PC-9 (cell line): ENCODE data around the gene ID1. TPM values are rescaled to one million over a fixed set of nuclear protein-coding genes. Genes with fewer than 3 reads are reported as not detected.

Experiments
- BruUV-seq: library from RNA; stranded (reverse); fragments of 400-500 nt; replicated peaks from 2 replicates; lab custom pipeline; 2021; lab: Mats Ljungman, UMichigan
- CTCF ChIA-PET: fragments of 300-600 bp; sonication (Branson Sonifier 250); formaldehyde crosslinking; loops from one replicate; lab custom pipeline; 2022; ENCODE audit warnings: antibody characterized with exemption; lab: Charles Lee
- POLR2A ChIA-PET: fragments of 300-600 bp; sonication (Branson Sonifier 250); formaldehyde crosslinking; loops from one replicate; lab custom pipeline; 2022; ENCODE audit warnings: antibody characterized with exemption; ENCODE audit not compliant: unreplicated experiment; lab: Charles Lee
- DNase-seq, 2 experiments: peaks; one replicate each; pipeline versions ENCODE4 v3.0.0 to v3.0.0-alpha.2; 2015 to 2022; ENCODE audit warnings: mixed read lengths in 1 of 2
- H2AFZ ChIP-seq: fragments of 200-600 bp; sonication (generic); 2 replicates; pipeline ENCODE4 v1.8.1; 2017; ENCODE audit warnings: antibody characterized with exemption
- H3F3A ChIP-seq: fragments of 200-600 bp; sonication (generic); 2 replicates; pipeline ENCODE4 v1.8.1; 2017; ENCODE audit warnings: antibody characterized with exemption, mild to moderate bottlenecking, low read depth; ENCODE audit not compliant: insufficient read depth
- H3K27ac ChIP-seq: fragments of 200-600 bp; sonication (generic); 2 replicates; pipeline ENCODE4 v1.6.1; 2016; ENCODE audit warnings: mixed run types
- H3K27me3 ChIP-seq: fragments of 200-600 bp; sonication (generic); 2 replicates; pipeline ENCODE4 v1.6.1; 2016; ENCODE audit warnings: low read depth, mixed run types; ENCODE audit not compliant: insufficient read depth
- H3K36me3 ChIP-seq: fragments of 200-600 bp; sonication (generic); 2 replicates; pipeline ENCODE4 v1.6.1; 2016; ENCODE audit warnings: low read depth, mixed run types
- H3K4me1 ChIP-seq: fragments of 200-600 bp; sonication (generic); replicated peaks from 2 replicates; pipeline ENCODE4 v1.6.1; 2016; ENCODE audit warnings: mixed run types; ENCODE audit not compliant: insufficient read depth
- H3K4me2 ChIP-seq: fragments of 200-600 bp; sonication (generic); 2 replicates; pipeline ENCODE4 v1.6.1; 2017; ENCODE audit warnings: mixed run types
- H3K4me3 ChIP-seq: fragments of 200-600 bp; sonication (generic); 2 replicates; pipeline ENCODE4 v1.6.1; 2016; ENCODE audit warnings: mixed run types
- H3K79me2 ChIP-seq: fragments of 200-600 bp; sonication (generic); 2 replicates; pipeline ENCODE4 v1.6.1; 2017; ENCODE audit warnings: low read depth, mixed run types
- H3K9me2 ChIP-seq: fragments of 200-600 bp; sonication (generic); 2 replicates; pipeline ENCODE4 v1.8.1; 2017; ENCODE audit warnings: mild to moderate bottlenecking; ENCODE audit not compliant: insufficient read depth
- H3K9me3 ChIP-seq: fragments of 200-600 bp; sonication (generic); 2 replicates; pipeline ENCODE4 v1.8.1; 2016; ENCODE audit warnings: low read depth; ENCODE audit not compliant: insufficient read depth
- H4K20me1 ChIP-seq: fragments of 200-600 bp; sonication (generic); 2 replicates; pipeline ENCODE4 v1.8.1; 2017; ENCODE audit not compliant: insufficient read depth
- EZH2 ChIP-seq: fragments of 200-600 bp; sonication (generic); IDR thresholded peaks from 2 replicates; pipeline ENCODE4 v1.8.0; 2017; ENCODE audit warnings: antibody characterized with exemption, low read depth
- intact Hi-C: fragments of 100-400 bp; cut with micrococcal nuclease; formaldehyde crosslinking; loops from one replicate; pipeline ENCODE4 v1.10.0; 2022; ENCODE audit not compliant: unreplicated experiment
- total RNA-seq: library from RNA; stranded (reverse); gene quantifications from 2 replicates; pipeline ENCODE4 v1.2.3, GENCODE V29; 2021
- TF ChIP-seq, protein P1 (sequence below): fragments of 200-600 bp; sonication (generic); conservative IDR thresholded peaks from 2 replicates; pipeline ENCODE4 v1.6.1; 2017; ENCODE audit warnings: mixed run types, antibody characterized with exemption, mild to moderate bottlenecking, moderate library complexity

Gene ID1
- total RNA-seq, 1 experiment from 2014 or later: 74.4 TPM

GRCh38 chr20:31570735-31571617, 34.1 kb upstream of the ID1 start:
- ChIA-PET CTCF (interaction anchor here (0.5 to 18.7 kb wide), 3 partner anchors 17 to 39 kb away, joined by 4 to 407 read pairs (median 4); no protein-coding TSS in a partner anchor), POLR2A (interaction anchor here (0.5 to 1.5 kb wide), 2 partner anchors 25 to 34 kb away, joined by 3 to 15 read pairs; partner anchors contain the start of gene ID1)

DNA sequence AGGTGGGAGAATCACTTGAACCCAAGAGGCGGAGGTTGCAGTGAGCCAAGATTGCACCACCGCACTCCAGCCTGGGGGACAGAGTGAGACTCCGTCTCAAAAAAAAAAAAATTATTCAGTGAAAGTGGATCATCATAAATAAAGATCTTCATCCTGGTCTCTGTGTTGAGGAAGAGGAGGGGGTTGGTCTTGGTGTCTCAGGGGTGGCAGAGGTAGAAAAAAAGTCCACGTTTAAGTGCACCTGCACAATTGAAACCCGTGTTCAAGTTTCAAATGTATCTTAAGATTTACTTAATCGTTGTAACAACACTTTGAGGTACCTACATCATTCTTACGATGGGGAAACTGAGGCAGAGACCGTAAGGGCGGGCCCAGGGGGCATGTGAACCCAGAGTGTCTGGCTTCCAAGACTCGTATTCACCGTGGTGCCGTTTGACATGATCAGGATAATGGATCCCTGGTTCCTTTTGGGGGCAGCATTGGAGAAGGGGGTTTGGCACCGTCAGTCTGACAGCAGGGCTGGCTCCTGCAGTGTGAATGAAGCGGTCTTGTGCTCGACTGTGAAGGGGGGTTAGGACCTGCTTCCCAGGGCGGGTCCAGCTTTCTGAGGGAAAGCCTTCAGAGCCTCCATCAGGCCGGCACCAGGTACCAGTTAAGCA, 32.9 kb upstream of the ID1 start:
- peaks cover 43% of the 10 kb centered on the region for H3F3A ChIP-seq
- H3K9me3 ChIP-seq: no peaks in the 10 kb centered on the region
- H2AFZ ChIP-seq: no peak overlapping the region
- no peaks in the 10 kb centered on the region for H4K20me1 ChIP-seq
- CTCF ChIA-PET: interaction anchor here (0.7 to 18.7 kb wide), 2 partner anchors 10 to 38 kb away, joined by 5 to 407 read pairs; no protein-coding TSS in a partner anchor
- intact Hi-C loops: loop anchor here (1.0 kb wide), 1 partner anchor 38 kb away; no protein-coding TSS in a partner anchor
- TF ChIP-seq EZH2: no peak
- TF ChIP-seq, protein P1, sequence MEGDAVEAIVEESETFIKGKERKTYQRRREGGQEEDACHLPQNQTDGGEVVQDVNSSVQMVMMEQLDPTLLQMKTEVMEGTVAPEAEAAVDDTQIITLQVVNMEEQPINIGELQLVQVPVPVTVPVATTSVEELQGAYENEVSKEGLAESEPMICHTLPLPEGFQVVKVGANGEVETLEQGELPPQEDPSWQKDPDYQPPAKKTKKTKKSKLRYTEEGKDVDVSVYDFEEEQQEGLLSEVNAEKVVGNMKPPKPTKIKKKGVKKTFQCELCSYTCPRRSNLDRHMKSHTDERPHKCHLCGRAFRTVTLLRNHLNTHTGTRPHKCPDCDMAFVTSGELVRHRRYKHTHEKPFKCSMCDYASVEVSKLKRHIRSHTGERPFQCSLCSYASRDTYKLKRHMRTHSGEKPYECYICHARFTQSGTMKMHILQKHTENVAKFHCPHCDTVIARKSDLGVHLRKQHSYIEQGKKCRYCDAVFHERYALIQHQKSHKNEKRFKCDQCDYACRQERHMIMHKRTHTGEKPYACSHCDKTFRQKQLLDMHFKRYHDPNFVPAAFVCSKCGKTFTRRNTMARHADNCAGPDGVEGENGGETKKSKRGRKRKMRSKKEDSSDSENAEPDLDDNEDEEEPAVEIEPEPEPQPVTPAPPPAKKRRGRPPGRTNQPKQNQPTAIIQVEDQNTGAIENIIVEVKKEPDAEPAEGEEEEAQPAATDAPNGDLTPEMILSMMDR: no peak
- peak overlapping the region; percentile 35; the same call in 1 of the 2 replicates for H3K4me3 ChIP-seq
- no peaks in the 10 kb centered on the region for H3K27me3 ChIP-seq
- peaks cover 53% of the 10 kb centered on the region for H3K4me1 ChIP-seq
- peaks cover 10% of the 10 kb centered on the region; the same call in 1 of the 2 replicates for H3K79me2 ChIP-seq
- peak overlapping the region; percentile 71 for H3K4me2 ChIP-seq
- peak overlapping the region; percentile 96 for H3K27ac ChIP-seq
- TSS peak; percentile 84 for BruUV-seq
- H3K9me2 ChIP-seq: no peaks in the 10 kb centered on the region
- peaks cover 15% of the 10 kb centered on the region; the same call in 1 of the 2 replicates for H3K36me3 ChIP-seq
- DNase-seq: no peak
- POLR2A ChIA-PET: interaction anchor here (0.9 to 1.7 kb wide), 6 partner anchors 21 to 151 kb away, joined by 4 to 82 read pairs (median 22); no protein-coding TSS in a partner anchor

More at GRCh38 chr20:31570735-31571617, 34.1 kb upstream of the ID1 start:
- H3K4me2 ChIP-seq: no peak overlapping the region
- H3K9me2 ChIP-seq: no peaks in the 10 kb centered on the region
- H3K36me3 ChIP-seq: peaks cover 15% of the 10 kb centered on the region; the same call in 1 of the 2 replicates
- peaks cover 10% of the 10 kb centered on the region; the same call in 1 of the 2 replicates for H3K79me2 ChIP-seq
- DNase-seq: peak in 1 of 2 experiments; percentile 55
- peak overlapping the region; percentile 96; the same call in 1 of the 2 replicates for H3K27ac ChIP-seq
- H3F3A ChIP-seq: peaks cover 53% of the 10 kb centered on the region
- H3K4me1 ChIP-seq: peaks cover 64% of the 10 kb centered on the region
- no peaks in the 10 kb centered on the region for H3K9me3 ChIP-seq
- H4K20me1 ChIP-seq: no peaks in the 10 kb centered on the region
- intact Hi-C loops: no loop called here
- no peak for TF ChIP-seq EZH2
- TF ChIP-seq, protein P1: no peak
- BruUV-seq: no TSS peak
- no peaks in the 10 kb centered on the region for H3K27me3 ChIP-seq
- H2AFZ ChIP-seq: no peak overlapping the region
- no peak overlapping the region for H3K4me3 ChIP-seq
